CD14-positive monocyte (primary cell): ENCODE data around the gene SDR39U1. TPM values are rescaled to one million over a fixed set of nuclear protein-coding genes. Genes with fewer than 3 reads are reported as not detected.

Source experiments
- DNase-seq, 3 donors: peaks; one replicate each; pipeline ENCODE4 v3.0.0-alpha.2; 2011 to 2022
- H2AFZ ChIP-seq: 2 replicates; pipeline ENCODE4 v1.6.0; 2012; ENCODE audit warnings: mild to moderate bottlenecking, low read depth, low read length, inconsistent platforms; ENCODE audit not compliant: insufficient read depth, poor library complexity, severe bottlenecking
- H3K27ac ChIP-seq, 2 donors: 1 replicate in 1 of 2; 2 replicates in 1 of 2; pipeline ENCODE4 v1.5.1; 2012 to 2013; ENCODE audit warnings: low read length in 2 of 2, control low read depth in 1 of 2, inconsistent platforms in 1 of 2, low read depth in 1 of 2, mild to moderate bottlenecking in 1 of 2
- H3K27me3 ChIP-seq, 2 donors: one replicate each; pipeline versions ENCODE4 v1.6.0 to v1.6.1; 2011 to 2013; ENCODE audit warnings: low read length in 2 of 2; ENCODE audit not compliant: control insufficient read depth in 2 of 2, insufficient read depth in 2 of 2
- H3K36me3 ChIP-seq, 2 donors: replicated peaks in 1 of 2; 1 replicate in 1 of 2; 2 replicates in 1 of 2; pipeline versions ENCODE4 v1.5.1 to v1.6.1; 2012 to 2013; ENCODE audit warnings: low read length in 2 of 2, control low read depth in 1 of 2, inconsistent platforms in 1 of 2, mild to moderate bottlenecking in 1 of 2; ENCODE audit not compliant: insufficient read depth in 2 of 2, control insufficient read depth in 1 of 2
- H3K4me1 ChIP-seq, 2 donors: 1 replicate in 1 of 2; 2 replicates in 1 of 2; pipeline versions ENCODE4 v1.5.1 to v1.6.1; 2012 to 2013; ENCODE audit warnings: low read length in 2 of 2, control low read depth in 1 of 2, inconsistent platforms in 1 of 2, mild to moderate bottlenecking in 1 of 2, moderate library complexity in 1 of 2; ENCODE audit not compliant: insufficient read depth in 2 of 2, control insufficient read depth in 1 of 2
- H3K4me2 ChIP-seq: replicated peaks from 2 replicates; pipeline ENCODE3; 2012; ENCODE audit warnings: low read length, moderate library complexity, mild to moderate bottlenecking; ENCODE audit not compliant: poor library complexity, severe bottlenecking; ENCODE audit errors: extremely low read depth
- H3K4me3 ChIP-seq, 3 experiments: fragments of 200-600 bp in 1 of 3; sonication (generic) in 1 of 3; replicated peaks in 1 of 3; 1 replicate in 2 of 3; 2 replicates in 1 of 3; pipeline ENCODE4 v1.5.1; 2011 to 2013; ENCODE audit warnings: low read length in 3 of 3, mild to moderate bottlenecking in 3 of 3, control low read depth in 2 of 3, low read depth in 2 of 3, inconsistent platforms in 1 of 3, moderate library complexity in 1 of 3
- H3K79me2 ChIP-seq: 2 replicates; pipeline ENCODE4 v1.6.0; 2012; ENCODE audit warnings: mild to moderate bottlenecking, control low read depth, inconsistent platforms, low read length, moderate library complexity; ENCODE audit not compliant: insufficient read depth
- H3K9ac ChIP-seq: 2 replicates; pipeline ENCODE4 v1.6.0; 2017; ENCODE audit warnings: low read length, mild to moderate bottlenecking; ENCODE audit not compliant: insufficient read depth, poor library complexity, severe bottlenecking
- H3K9me3 ChIP-seq, 2 donors: replicated peaks in 1 of 2; 1 replicate in 1 of 2; 2 replicates in 1 of 2; pipeline versions ENCODE4 v1.5.1 to v1.6.1; 2012 to 2013; ENCODE audit warnings: low read length in 2 of 2, control low read depth in 1 of 2; ENCODE audit not compliant: control insufficient read depth in 1 of 2, insufficient read depth in 1 of 2
- H4K20me1 ChIP-seq: 2 replicates; pipeline ENCODE4 v1.6.0; 2012; ENCODE audit warnings: mild to moderate bottlenecking, low read length, control low read depth, moderate library complexity; ENCODE audit not compliant: insufficient read depth
- H3K27ac Mint-ChIP-seq, 7 donors: one replicate each; pipeline ENCODE4 v1.8.0; 2020; ENCODE audit warnings: mild to moderate bottlenecking in 7 of 7, mixed read lengths in 7 of 7, moderate library complexity in 6 of 7, inconsistent platforms in 2 of 7
- H3K27me3 Mint-ChIP-seq, 3 donors: one replicate each; pipeline ENCODE4 v1.8.0; 2021 to 2022; ENCODE audit warnings: low read depth in 3 of 3, mild to moderate bottlenecking in 3 of 3, mixed read lengths in 3 of 3, moderate library complexity in 3 of 3, inconsistent platforms in 1 of 3
- H3K36me3 Mint-ChIP-seq, 2 donors: one replicate each; pipeline ENCODE4 v1.8.0; 2020; ENCODE audit warnings: mixed read lengths in 2 of 2, inconsistent platforms in 1 of 2, mild to moderate bottlenecking in 1 of 2
- H3K4me1 Mint-ChIP-seq: one replicate; pipeline ENCODE4 v1.8.0; 2020; ENCODE audit warnings: mild to moderate bottlenecking, mixed read lengths
- H3K4me3 Mint-ChIP-seq, 2 donors: one replicate each; pipeline ENCODE4 v1.8.0; 2020; ENCODE audit warnings: mild to moderate bottlenecking in 2 of 2, mixed read lengths in 2 of 2, moderate library complexity in 1 of 2
- H3K9me3 Mint-ChIP-seq, 7 donors: one replicate each; pipeline ENCODE4 v1.8.0; 2020 to 2022; ENCODE audit warnings: mixed read lengths in 7 of 7, mild to moderate bottlenecking in 6 of 7, moderate library complexity in 6 of 7, inconsistent platforms in 2 of 7
- CTCF ChIP-seq: fragments of 200-600 bp; IDR thresholded peaks from one replicate; pipeline ENCODE4 v1.8.0; 2022; ENCODE audit warnings: antibody characterized with exemption, mild to moderate bottlenecking
- WGBS: methylation state at CpG from one replicate; pipeline ENCODE4 v1.1.5; 2013; ENCODE audit warnings: missing lambda C conversion rate; ENCODE audit not compliant: insufficient coverage; 5-methylcytosine and 5-hydroxymethylcytosine counted together
- intact Hi-C, 2 donors: fragments of 100-400 bp; cut with micrococcal nuclease; formaldehyde crosslinking; loops; one replicate each; pipeline versions ENCODE4 v1.15.0 to v1.15.1; 2023
- polyA plus RNA-seq, 3 donors: library from polyadenylated mRNA; depleted of rRNA in 1 of 3; unstranded in 2 of 3; stranded (reverse) in 1 of 3; fragments of 300-500 nt in 2 of 3; fragments of >200 nt in 1 of 3; fragmentation: Illumina TruSeq in 2 of 3; gene quantifications; 1 replicate in 2 of 3; 2 replicates in 1 of 3; pipeline ENCODE4 v1.2.3, GENCODE V29; 2012 to 2021

The SDR39U1 gene
- polyA plus RNA-seq, 3 donors = 37.3 to 110 (median 39.2) TPM

DNA sequence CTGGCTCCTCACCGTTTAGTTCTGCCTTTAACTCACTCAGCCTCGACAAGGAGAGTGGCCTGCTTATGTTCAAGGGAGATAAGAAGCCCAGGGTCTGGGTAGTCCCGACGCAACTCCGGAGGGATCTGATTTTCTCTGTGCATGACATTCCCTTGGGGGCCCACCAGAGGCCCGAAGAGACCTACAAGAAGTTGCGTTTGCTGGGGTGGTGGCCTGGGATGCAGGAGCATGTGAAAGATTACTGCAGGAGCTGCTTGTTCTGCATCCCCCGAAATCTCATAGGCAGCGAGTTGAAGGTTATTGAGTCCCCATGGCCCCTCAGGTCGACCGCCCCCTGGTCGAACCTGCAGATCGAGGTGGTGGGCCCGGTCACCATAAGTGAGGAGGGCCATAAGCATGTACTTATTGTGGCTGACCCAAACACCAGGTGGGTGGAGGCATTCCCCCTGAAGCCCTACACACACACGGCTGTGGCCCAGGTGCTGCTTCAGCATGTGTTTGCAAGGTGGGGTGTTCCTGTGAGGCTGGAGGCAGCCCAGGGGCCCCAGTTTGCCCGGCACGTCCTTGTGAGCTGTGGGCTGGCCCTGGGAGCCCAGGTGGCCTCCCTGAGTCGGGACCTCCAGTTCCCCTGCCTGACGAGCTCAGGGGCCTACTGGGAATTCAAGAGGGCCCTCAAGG is 26.2 kb downstream of the SDR39U1 start:
- H3K4me3 ChIP-seq = no peak overlapping the region
- H3K36me3 ChIP-seq = no peaks in the 10 kb centered on the region
- Mint-ChIP-seq H3K27me3 (peaks cover 13 to 25% (median 20%) of the 10 kb centered on the region in 3 donors), H3K4me1 (no peaks in the 10 kb centered on the region), H3K9me3 (no peaks in the 10 kb centered on the region), H3K27ac (peak overlapping the region in 1 of 7 donors; percentile 18), H3K4me3 (no peak overlapping the region), H3K36me3 (no peaks in the 10 kb centered on the region)
- H3K9me3 ChIP-seq = no peaks in the 10 kb centered on the region
- no peaks in the 10 kb centered on the region for H3K79me2 ChIP-seq
- intact Hi-C loops = no loop called here
- no peak overlapping the region for H3K4me2 ChIP-seq
- H3K27ac ChIP-seq = no peak overlapping the region
- H3K9ac ChIP-seq = no peak overlapping the region
- H4K20me1 ChIP-seq = no peaks in the 10 kb centered on the region
- H2AFZ ChIP-seq = no peak overlapping the region
- no peak for TF ChIP-seq CTCF
- H3K27me3 ChIP-seq = peaks cover 2 to 5% of the 10 kb centered on the region in 2 donors
- WGBS = 91% methylated on average over 15 of the region's 19 CpGs
- DNase-seq = no peak
- H3K4me1 ChIP-seq = no peaks in the 10 kb centered on the region

DNA sequence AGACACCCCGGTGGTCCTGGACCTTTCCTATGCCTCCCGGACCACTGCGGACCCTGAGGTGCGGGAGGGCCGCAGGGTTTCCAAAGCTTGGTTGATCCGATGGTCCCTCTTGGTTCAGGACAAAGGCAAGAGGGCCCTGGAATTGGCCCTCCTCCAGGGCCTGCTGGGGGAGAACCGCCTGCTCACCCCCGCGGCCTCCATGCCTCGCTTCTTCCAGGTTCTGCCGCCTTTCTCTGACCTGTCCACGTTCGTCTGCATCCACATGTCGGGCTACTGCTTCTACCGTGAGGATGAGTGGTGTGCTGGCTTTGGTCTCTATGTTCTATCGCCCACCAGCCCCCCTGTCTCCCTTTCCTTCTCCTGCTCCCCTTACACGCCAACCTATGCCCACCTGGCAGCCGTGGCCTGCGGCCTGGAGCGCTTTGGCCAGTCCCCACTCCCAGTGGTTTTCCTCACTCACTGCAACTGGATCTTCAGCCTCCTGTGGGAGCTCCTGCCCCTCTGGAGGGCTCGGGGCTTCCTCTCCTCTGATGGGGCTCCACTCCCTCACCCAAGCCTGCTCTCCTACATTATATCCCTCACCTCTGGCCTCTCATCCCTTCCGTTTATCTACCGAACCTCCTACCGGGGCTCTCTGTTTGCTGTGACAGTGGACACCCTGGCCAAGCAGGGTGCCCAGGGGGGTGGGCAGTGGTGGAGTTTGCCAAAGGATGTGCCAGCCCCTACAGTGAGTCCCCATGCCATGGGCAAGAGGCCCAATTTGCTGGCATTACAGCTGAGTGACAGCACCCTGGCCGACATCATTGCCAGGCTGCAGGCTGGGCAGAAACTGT is 26.9 kb downstream of the SDR39U1 start:
- H2AFZ ChIP-seq = no peak overlapping the region
- H3K27me3 Mint-ChIP-seq = peaks cover 13 to 22% (median 20%) of the 10 kb centered on the region in 3 donors
- no peaks in the 10 kb centered on the region for H3K9me3 ChIP-seq
- H4K20me1 ChIP-seq = no peaks in the 10 kb centered on the region
- no peak overlapping the region for H3K4me3 ChIP-seq
- intact Hi-C loops = no loop called here
- H3K27ac Mint-ChIP-seq = no peak overlapping the region
- TF ChIP-seq CTCF = no peak
- peaks cover 2 to 5% of the 10 kb centered on the region in 2 donors for H3K27me3 ChIP-seq
- no peaks in the 10 kb centered on the region for H3K4me1 Mint-ChIP-seq
- no peaks in the 10 kb centered on the region for H3K79me2 ChIP-seq
- no peaks in the 10 kb centered on the region for H3K4me1 ChIP-seq
- no peaks in the 10 kb centered on the region for H3K9me3 Mint-ChIP-seq
- H3K36me3 Mint-ChIP-seq = no peaks in the 10 kb centered on the region
- H3K27ac ChIP-seq = no peak overlapping the region
- H3K4me2 ChIP-seq = no peak overlapping the region
- no peaks in the 10 kb centered on the region for H3K36me3 ChIP-seq
- no peak overlapping the region for H3K4me3 Mint-ChIP-seq
- H3K9ac ChIP-seq = no peak overlapping the region
- no peak for DNase-seq
- WGBS = 98% methylated on average over 13 of the region's 25 CpGs
